Calu3 (cell line): ENCODE data around the gene COL20A1. TPM values are rescaled to one million over a fixed set of nuclear protein-coding genes. Genes with fewer than 3 reads are reported as not detected.
A peak's percentile ranks its signal among the peaks of the same experiment; 100 is the strongest.

Source experiments
- BruUV-seq: library from RNA; stranded (reverse); fragments of 400-500 nt; replicated peaks from 2 replicates; lab custom pipeline; 2021; lab: Mats Ljungman, UMichigan
- CTCF ChIA-PET: fragments of 300-600 bp; sonication (Branson Sonifier 250); formaldehyde crosslinking; loops from one replicate; lab custom pipeline; 2022; ENCODE audit warnings: antibody characterized with exemption; lab: Charles Lee
- DNase-seq: peaks from one replicate; pipeline ENCODE4 v3.0.0; 2022
- H3K27ac Mint-ChIP-seq: one replicate; pipeline ENCODE4 v1.8.0; 2022; ENCODE audit warnings: mixed read lengths; ENCODE audit not compliant: unreplicated experiment
- H3K27me3 Mint-ChIP-seq: one replicate; pipeline ENCODE4 v1.8.0; 2022; ENCODE audit warnings: mixed read lengths; ENCODE audit not compliant: unreplicated experiment
- H3K36me3 Mint-ChIP-seq: one replicate; pipeline ENCODE4 v1.8.0; 2022; ENCODE audit warnings: mild to moderate bottlenecking, moderate library complexity, mixed read lengths; ENCODE audit not compliant: insufficient read depth, unreplicated experiment
- H3K4me1 Mint-ChIP-seq: one replicate; pipeline ENCODE4 v1.8.0; 2022; ENCODE audit warnings: mild to moderate bottlenecking, low read depth, mixed read lengths; ENCODE audit not compliant: unreplicated experiment
- H3K4me3 Mint-ChIP-seq: one replicate; pipeline ENCODE4 v1.8.0; 2022; ENCODE audit warnings: mild to moderate bottlenecking, low read depth, moderate library complexity, mixed read lengths; ENCODE audit not compliant: unreplicated experiment
- H3K9me3 Mint-ChIP-seq: one replicate; pipeline ENCODE4 v1.8.0; 2022; ENCODE audit warnings: low read depth, mixed read lengths; ENCODE audit not compliant: unreplicated experiment
- intact Hi-C: fragments of 100-400 bp; cut with micrococcal nuclease; formaldehyde crosslinking; loops from one replicate; pipeline ENCODE4 v1.10.0; 2022; ENCODE audit not compliant: unreplicated experiment
- total RNA-seq: library from RNA; stranded (reverse); gene quantifications from 2 replicates; pipeline ENCODE4 v1.2.3, GENCODE V29; 2022
- TF ChIP-seq, protein P1 (sequence below): fragments of 200-600 bp; IDR thresholded peaks from one replicate; pipeline ENCODE4 v1.8.0; 2022; ENCODE audit warnings: antibody characterized with exemption; ENCODE audit not compliant: unreplicated experiment

COL20A1 gene
- total RNA-seq, 1 experiment from 2014 or later: not detected

DNA sequence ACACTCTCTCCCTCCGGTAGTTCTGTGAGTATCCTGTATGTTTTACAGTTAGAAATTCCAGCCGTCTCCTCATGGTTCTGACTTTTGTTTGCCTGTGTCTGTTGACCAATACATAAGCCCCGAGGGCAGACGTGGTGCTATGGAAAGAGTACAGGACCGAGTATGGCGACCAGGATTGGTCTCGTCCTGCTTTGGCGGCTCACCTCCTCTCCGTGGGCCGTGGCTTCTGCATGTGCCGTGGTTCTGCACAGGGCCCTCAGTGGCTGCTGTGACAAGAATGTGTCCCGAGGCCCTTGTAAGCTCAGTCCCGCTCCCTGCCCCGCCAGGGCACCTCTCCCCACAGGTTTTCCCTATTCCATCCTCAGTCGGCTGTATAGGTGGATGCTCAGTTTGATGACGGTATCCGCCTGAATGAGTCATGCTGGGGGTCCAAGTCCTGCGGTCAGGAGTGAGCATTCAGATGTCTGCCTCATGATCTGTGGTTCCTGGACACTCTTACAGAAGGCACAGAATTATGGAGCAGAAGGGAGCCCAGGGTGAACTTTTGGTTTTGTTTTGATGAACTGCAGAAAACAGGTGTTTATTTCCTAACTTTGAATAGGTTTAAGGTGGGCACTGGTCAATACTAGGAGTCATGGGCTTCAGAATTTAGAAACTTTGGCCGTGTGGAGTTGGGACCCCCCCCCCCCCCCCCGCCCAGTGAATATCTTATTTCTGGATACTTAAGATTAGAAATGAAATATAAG, 19.2 kb upstream of the COL20A1 start:
- no peak for DNase-seq
- Mint-ChIP-seq H3K9me3 (no peaks in the 10 kb centered on the region), H3K36me3 (peaks cover 67% of the 10 kb centered on the region), H3K27ac (peak overlapping the region; percentile 76), H3K4me3 (peak overlapping the region; percentile 81), H3K4me1 (peaks cover 30% of the 10 kb centered on the region), H3K27me3 (peaks cover 2% of the 10 kb centered on the region)
- intact Hi-C loops: no loop called here
- BruUV-seq: TSS peak; percentile 83
- CTCF ChIA-PET: interaction anchor here (0.6 kb wide), 2 partner anchors 8 to 231 kb away, joined by 3 read pairs; no protein-coding TSS in a partner anchor
- TF ChIP-seq, protein P1, sequence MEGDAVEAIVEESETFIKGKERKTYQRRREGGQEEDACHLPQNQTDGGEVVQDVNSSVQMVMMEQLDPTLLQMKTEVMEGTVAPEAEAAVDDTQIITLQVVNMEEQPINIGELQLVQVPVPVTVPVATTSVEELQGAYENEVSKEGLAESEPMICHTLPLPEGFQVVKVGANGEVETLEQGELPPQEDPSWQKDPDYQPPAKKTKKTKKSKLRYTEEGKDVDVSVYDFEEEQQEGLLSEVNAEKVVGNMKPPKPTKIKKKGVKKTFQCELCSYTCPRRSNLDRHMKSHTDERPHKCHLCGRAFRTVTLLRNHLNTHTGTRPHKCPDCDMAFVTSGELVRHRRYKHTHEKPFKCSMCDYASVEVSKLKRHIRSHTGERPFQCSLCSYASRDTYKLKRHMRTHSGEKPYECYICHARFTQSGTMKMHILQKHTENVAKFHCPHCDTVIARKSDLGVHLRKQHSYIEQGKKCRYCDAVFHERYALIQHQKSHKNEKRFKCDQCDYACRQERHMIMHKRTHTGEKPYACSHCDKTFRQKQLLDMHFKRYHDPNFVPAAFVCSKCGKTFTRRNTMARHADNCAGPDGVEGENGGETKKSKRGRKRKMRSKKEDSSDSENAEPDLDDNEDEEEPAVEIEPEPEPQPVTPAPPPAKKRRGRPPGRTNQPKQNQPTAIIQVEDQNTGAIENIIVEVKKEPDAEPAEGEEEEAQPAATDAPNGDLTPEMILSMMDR: no peak

DNA sequence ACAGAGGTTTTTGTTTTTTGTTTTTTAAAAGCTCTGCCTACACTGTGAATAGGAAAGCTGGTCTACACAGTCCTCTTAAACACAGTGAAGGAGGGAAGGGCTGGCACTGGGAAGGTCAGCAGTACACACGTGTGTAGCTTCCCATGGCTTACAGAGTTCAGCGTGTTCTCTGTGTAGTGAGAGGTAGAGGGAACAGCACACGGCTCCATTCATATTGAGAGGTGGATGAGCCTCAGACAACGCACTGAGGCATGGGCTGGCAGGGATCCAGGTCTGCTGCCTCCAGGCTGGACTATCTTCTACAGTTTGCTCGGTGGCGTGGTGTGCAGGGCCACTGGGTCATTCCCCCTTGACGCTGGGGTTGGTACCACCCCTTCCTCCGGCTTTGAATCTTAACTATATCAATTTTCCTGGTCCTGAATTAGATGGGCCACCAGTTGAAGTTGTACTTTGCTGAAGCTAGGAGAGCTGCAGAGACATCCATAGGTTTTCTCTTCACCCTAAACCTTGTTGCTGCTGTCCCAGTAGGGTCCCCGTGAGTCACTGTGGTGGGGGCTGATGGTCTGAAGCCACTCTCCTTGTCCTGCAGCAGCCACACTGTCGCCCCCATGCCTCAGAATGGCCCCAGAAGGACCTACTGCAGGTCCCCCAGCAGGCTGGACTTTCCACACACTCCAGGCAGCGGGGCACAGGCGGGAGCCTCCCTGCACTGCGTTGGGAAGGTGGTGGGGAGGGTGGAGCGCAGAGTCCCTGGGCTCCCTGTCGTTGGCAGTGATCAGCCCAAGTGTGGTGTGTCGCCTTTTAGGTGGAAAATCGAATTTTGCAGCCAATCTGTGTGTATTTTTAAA, 18.4 kb upstream of the COL20A1 start:
- TF ChIP-seq, protein P1: no peak
- H3K27me3 Mint-ChIP-seq: no peaks in the 10 kb centered on the region
- peak overlapping the region; percentile 81 for H3K4me3 Mint-ChIP-seq
- peak overlapping the region; percentile 42 for H3K27ac Mint-ChIP-seq
- BruUV-seq: no TSS peak
- H3K4me1 Mint-ChIP-seq: peaks cover 30% of the 10 kb centered on the region
- no peak for DNase-seq
- CTCF ChIA-PET: no interaction called here
- no peaks in the 10 kb centered on the region for H3K9me3 Mint-ChIP-seq
- H3K36me3 Mint-ChIP-seq: peaks cover 75% of the 10 kb centered on the region
- intact Hi-C loops: no loop called here

DNA sequence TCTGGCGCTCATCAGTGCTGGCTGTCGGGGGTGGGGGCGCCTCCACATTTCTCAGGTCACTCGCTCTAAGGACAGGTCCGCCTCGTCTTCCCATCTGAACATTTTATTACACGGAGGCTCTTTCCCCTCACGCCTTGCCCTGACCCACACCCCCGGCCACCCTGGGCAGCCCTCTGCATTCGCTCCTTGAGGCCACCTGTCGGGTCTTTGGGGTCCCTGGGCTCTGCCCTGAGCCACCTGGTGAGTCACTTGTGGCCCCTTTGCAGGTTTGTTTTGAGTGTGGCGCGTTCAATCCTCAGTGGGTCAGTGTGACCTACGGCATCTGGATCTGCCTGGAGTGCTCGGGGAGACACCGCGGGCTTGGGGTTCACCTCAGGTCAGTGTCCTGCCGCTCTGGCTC, 17.2 kb upstream of the COL20A1 start:
- Mint-ChIP-seq H3K9me3 (no peaks in the 10 kb centered on the region), H3K36me3 (peaks cover 85% of the 10 kb centered on the region), H3K4me1 (peaks cover 30% of the 10 kb centered on the region), H3K27ac (no peak overlapping the region), H3K4me3 (no peak overlapping the region), H3K27me3 (no peaks in the 10 kb centered on the region)
- no peak for DNase-seq
- intact Hi-C loops: no loop called here
- no TSS peak for BruUV-seq
- CTCF ChIA-PET: no interaction called here
- TF ChIP-seq, protein P1: no peak

DNA sequence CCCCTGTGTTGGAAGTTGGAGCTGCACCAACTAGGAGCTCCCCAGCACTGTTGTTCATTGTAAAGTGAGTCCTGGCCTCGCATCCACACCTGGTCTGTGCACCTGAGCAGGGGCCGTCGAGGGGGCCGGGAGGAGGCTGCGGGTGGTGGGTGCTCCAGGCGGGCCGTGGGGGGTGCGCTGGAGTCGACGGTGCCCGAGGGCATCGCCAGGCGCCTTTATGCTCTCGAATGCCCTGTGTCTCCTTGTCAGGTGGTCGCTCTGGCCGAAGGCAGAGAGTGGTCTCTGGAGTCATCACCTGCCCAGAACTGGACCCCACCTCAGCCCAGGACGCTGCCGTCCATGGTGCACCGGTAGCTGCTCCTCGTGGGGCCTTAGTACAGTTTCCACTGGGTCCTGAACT, 16.0 kb upstream of the COL20A1 start:
- no peak overlapping the region for H3K27ac Mint-ChIP-seq
- TF ChIP-seq, protein P1: no peak
- CTCF ChIA-PET: no interaction called here
- H3K4me3 Mint-ChIP-seq: no peak overlapping the region
- H3K9me3 Mint-ChIP-seq: no peaks in the 10 kb centered on the region
- no peaks in the 10 kb centered on the region for H3K27me3 Mint-ChIP-seq
- intact Hi-C loops: no loop called here
- no TSS peak for BruUV-seq
- peaks cover 23% of the 10 kb centered on the region for H3K4me1 Mint-ChIP-seq
- no peak for DNase-seq
- peaks cover 81% of the 10 kb centered on the region for H3K36me3 Mint-ChIP-seq
